DND-41 (cell line): ENCODE measurements around the gene ALDOA.

Experiments
- EZH2 ChIP-seq: IDR thresholded peaks from 3 replicates; pipeline ENCODE4 v1.6.1; 2012; ENCODE audit warnings: borderline replicate concordance, low read depth, mild to moderate bottlenecking, moderate library complexity, low read length, inconsistent platforms; ENCODE audit not compliant: severe bottlenecking
- TF ChIP-seq, protein P1 (sequence below): IDR thresholded peaks from 2 replicates; pipeline ENCODE4 v1.5.1; 2012; ENCODE audit warnings: borderline replicate concordance, low read length, moderate library complexity, mild to moderate bottlenecking; ENCODE audit not compliant: poor library complexity, severe bottlenecking; ENCODE audit errors: extremely low read depth

DNA sequence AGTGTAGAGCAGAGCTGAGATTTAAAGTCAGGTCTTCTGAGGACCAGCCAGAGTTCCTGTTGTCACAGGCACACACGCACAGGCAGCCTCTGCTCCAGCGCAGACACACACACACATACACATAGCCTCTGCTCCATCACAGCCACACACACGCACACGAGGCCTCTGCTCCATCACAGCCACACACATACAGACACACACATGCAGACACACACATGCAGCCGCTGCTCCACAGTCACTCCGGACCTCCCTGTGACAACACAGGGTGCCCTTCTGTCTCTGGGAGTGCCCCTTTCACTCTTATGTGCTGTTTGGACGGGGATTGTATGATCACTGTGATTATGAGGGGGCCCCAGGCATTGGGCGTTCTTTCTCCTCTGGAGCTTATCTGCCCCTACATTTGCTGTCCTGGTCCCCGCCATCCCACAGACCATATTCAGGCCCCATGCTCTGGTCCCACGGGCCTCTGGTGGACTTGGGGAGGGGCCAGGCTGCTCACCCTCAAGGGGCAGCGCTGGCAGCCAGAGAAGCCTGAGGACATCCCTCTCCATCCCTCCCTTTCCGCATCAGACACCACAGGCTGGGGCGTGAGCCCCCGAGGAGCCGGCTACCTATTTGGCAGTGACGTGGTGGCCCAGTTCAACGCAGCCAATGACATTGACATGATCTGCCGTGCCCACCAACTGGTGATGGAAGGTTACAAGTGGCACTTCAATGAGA is 18.7 kb downstream of the ALDOA start:
- TF ChIP-seq, protein P1, sequence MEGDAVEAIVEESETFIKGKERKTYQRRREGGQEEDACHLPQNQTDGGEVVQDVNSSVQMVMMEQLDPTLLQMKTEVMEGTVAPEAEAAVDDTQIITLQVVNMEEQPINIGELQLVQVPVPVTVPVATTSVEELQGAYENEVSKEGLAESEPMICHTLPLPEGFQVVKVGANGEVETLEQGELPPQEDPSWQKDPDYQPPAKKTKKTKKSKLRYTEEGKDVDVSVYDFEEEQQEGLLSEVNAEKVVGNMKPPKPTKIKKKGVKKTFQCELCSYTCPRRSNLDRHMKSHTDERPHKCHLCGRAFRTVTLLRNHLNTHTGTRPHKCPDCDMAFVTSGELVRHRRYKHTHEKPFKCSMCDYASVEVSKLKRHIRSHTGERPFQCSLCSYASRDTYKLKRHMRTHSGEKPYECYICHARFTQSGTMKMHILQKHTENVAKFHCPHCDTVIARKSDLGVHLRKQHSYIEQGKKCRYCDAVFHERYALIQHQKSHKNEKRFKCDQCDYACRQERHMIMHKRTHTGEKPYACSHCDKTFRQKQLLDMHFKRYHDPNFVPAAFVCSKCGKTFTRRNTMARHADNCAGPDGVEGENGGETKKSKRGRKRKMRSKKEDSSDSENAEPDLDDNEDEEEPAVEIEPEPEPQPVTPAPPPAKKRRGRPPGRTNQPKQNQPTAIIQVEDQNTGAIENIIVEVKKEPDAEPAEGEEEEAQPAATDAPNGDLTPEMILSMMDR: no peak
- no peak for TF ChIP-seq EZH2
